SIG-M5 treated with dmso at 0.1 percent for 504 hours (cell line): ENCODE measurements around the gene FNDC3B.
A peak's percentile ranks its signal among the peaks of the same experiment; 100 is the strongest.
"Not testable (repeated sequence)": the region's sequence is repeated elsewhere in the genome, so short reads cannot be mapped to it uniquely, and the experiment has no call there.

Source experiments
- DNase-seq: peaks from one replicate; lab custom pipeline; 2025; ENCODE audit not compliant: unreplicated experiment; lab: John Stamatoyannopoulos, UW

FNDC3B gene

GRCh38 chr3:172351895-172352466 lies 312.6 kb downstream of the FNDC3B start:
- no peak for DNase-seq

- no peak for DNase-seq
Measured at GRCh38 chr3:172352786-172353185, 313.4 kb downstream of the FNDC3B start.

- DNase-seq: no peak
Measured at GRCh38 chr3:172354931-172355499, 315.6 kb downstream of the FNDC3B start.

GRCh38 chr3:172355836-172356235 lies 316.5 kb downstream of the FNDC3B start:
- DNase-seq: no peak

- no peak for DNase-seq
Measured at GRCh38 chr3:172356427-172356826, 317.0 kb downstream of the FNDC3B start.

GRCh38 chr3:172357850-172358754 lies 318.7 kb downstream of the FNDC3B start:
- DNase-seq: peak; percentile 4

GRCh38 chr3:172359231-172359630 lies 319.9 kb downstream of the FNDC3B start:
- no peak for DNase-seq

- no peak for DNase-seq
Measured at GRCh38 chr3:172359996-172360395, 320.6 kb downstream of the FNDC3B start.

GRCh38 chr3:172362583-172362982 lies 323.2 kb downstream of the FNDC3B start:
- DNase-seq: no peak

GRCh38 chr3:172364374-172365027 lies 325.1 kb downstream of the FNDC3B start:
- no peak for DNase-seq

GRCh38 chr3:172365028-172365567 lies 325.7 kb downstream of the FNDC3B start:
- DNase-seq: no peak

- no peak for DNase-seq
Measured at GRCh38 chr3:172367205-172368105, 328.1 kb downstream of the FNDC3B start.

- DNase-seq: not testable (repeated sequence)
Measured at GRCh38 chr3:172368556-172368955, 329.2 kb downstream of the FNDC3B start.

- no peak for DNase-seq
Measured at GRCh38 chr3:172369590-172370259, 330.3 kb downstream of the FNDC3B start.

- no peak for DNase-seq
Measured at GRCh38 chr3:172370419-172370818, 331.0 kb downstream of the FNDC3B start.

GRCh38 chr3:172371544-172371943 lies 332.2 kb downstream of the FNDC3B start:
- DNase-seq: no peak

- no peak for DNase-seq
Measured at GRCh38 chr3:172372895-172373294, 333.5 kb downstream of the FNDC3B start.

GRCh38 chr3:172373912-172374311 lies 334.5 kb downstream of the FNDC3B start:
- no peak for DNase-seq

- DNase-seq: no peak
Measured at GRCh38 chr3:172375206-172375850, 335.9 kb downstream of the FNDC3B start.
